HepG2 (cell line): Measurements from ENCODE around the gene ETV5. TPM values are rescaled to one million over a fixed set of nuclear protein-coding genes. Genes with fewer than 3 reads are reported as not detected.

Experiments used
- ATAC-seq: fragments of 200-7000 bp; cut with Tn5 transposase; 3 replicates; pipeline ENCODE4 v1.9.1; 2020; ENCODE audit warnings: mild to moderate bottlenecking, moderate library complexity
- BruUV-seq: library from RNA; stranded (reverse); fragments of 400-500 nt; replicated peaks from 2 replicates; lab custom pipeline; 2021; lab: Mats Ljungman, UMichigan
- CTCF ChIA-PET: fragments of 300-600 bp; formaldehyde crosslinking; extraction: SDS; loops from one replicate; lab custom pipeline; 2021; ENCODE audit warnings: low total read pairs, inconsistent platforms, low intra/inter-chr PET ratio; lab: Yijun Ruan, JAX
- POLR2A ChIA-PET: fragments of 350-600 bp; sonication (Branson Sonifier 250); formaldehyde crosslinking; loops from one replicate; lab custom pipeline; 2020; ENCODE audit warnings: antibody characterized with exemption, inconsistent platforms; lab: Yijun Ruan, JAX
- DNase-seq: peaks from one replicate; pipeline ENCODE4 v3.0.0-alpha.2; 2015; ENCODE audit warnings: low spot score
- FAIRE-seq: peaks from 3 replicates; lab custom pipeline; 2011; peaks lifted over from hg19 to GRCh38; lab: Jason Lieb, UNC
- H2AFZ ChIP-seq: one replicate; pipeline ENCODE4 v1.6.1; 2011; ENCODE audit warnings: low read length, inconsistent platforms
- H3K27ac ChIP-seq: fragments of 300-600 bp; 3 replicates; pipeline ENCODE4 v1.8.0; 2011; ENCODE audit warnings: mixed run types, mild to moderate bottlenecking, mixed read lengths, low read length, inconsistent platforms; ENCODE audit not compliant: insufficient read depth; ENCODE audit errors: extremely low read length
- H3K27me3 ChIP-seq, 2 experiments: fragments of 200-600 bp in 1 of 2; 2 replicates in 1 of 2; 3 replicates in 1 of 2; pipeline versions ENCODE4 v1.6.0 to v1.8.0; 2011; ENCODE audit warnings: low read length in 2 of 2, mild to moderate bottlenecking in 2 of 2, moderate library complexity in 2 of 2, inconsistent platforms in 1 of 2; ENCODE audit not compliant: insufficient read depth in 2 of 2, control insufficient read depth in 1 of 2
- H3K36me3 ChIP-seq, 2 experiments: fragments of 200-600 bp in 1 of 2; replicated peaks in 1 of 2; 2 replicates in 1 of 2; 3 replicates in 1 of 2; pipeline versions ENCODE4 v1.5.1 to v1.8.0; 2011; ENCODE audit warnings: low read length in 2 of 2, inconsistent platforms in 1 of 2; ENCODE audit not compliant: insufficient read depth in 2 of 2, control insufficient read depth in 1 of 2
- H3K4me1 ChIP-seq: 2 replicates; pipeline ENCODE4 v1.5.1; 2012; ENCODE audit warnings: low read length, inconsistent platforms; ENCODE audit not compliant: insufficient read depth
- H3K4me2 ChIP-seq: 2 replicates; pipeline ENCODE4 v1.6.0; 2011; ENCODE audit warnings: low read depth, low read length, inconsistent platforms
- H3K4me3 ChIP-seq, 3 experiments: fragments of 200-600 bp in 1 of 3; sonication (generic), shearing (Covaris generic) in 1 of 3; replicated peaks in 1 of 3; 2 replicates each; pipeline ENCODE4 v1.5.1; 2011 to 2016; ENCODE audit warnings: low read length in 3 of 3, inconsistent platforms in 2 of 3, low read depth in 2 of 3, mild to moderate bottlenecking in 2 of 3, control low read depth in 1 of 3, mixed read lengths in 1 of 3; ENCODE audit not compliant: insufficient read depth in 1 of 3
- H3K79me2 ChIP-seq: one replicate; pipeline ENCODE4 v1.6.1; 2011; ENCODE audit warnings: low read length, inconsistent platforms; ENCODE audit not compliant: insufficient read depth
- H3K9ac ChIP-seq: 2 replicates; pipeline ENCODE4 v1.6.0; 2011; ENCODE audit warnings: mild to moderate bottlenecking, low read depth, low read length, inconsistent platforms; ENCODE audit not compliant: insufficient read depth
- H3K9me3 ChIP-seq: 2 replicates; pipeline ENCODE4 v1.5.1; 2012; ENCODE audit warnings: mild to moderate bottlenecking, low read length
- H4K20me1 ChIP-seq: 2 replicates; pipeline ENCODE4 v1.6.0; 2011; ENCODE audit warnings: inconsistent platforms, mild to moderate bottlenecking, low read length, moderate library complexity; ENCODE audit not compliant: insufficient read depth
- ASH2L ChIP-seq: fragments of 300-600, 200-600 bp; sonication (generic); IDR thresholded peaks from 2 replicates; pipeline ENCODE4 v1.7.0; 2017; ENCODE audit warnings: low read depth, mild to moderate bottlenecking, moderate library complexity, mixed read lengths, low read length; ENCODE audit not compliant: insufficient read length
- BHLHE40 ChIP-seq: IDR thresholded peaks from 2 replicates; pipeline ENCODE4 v1.6.1; 2011; ENCODE audit warnings: low read length, improper control_type of control experiment
- CCAR2 ChIP-seq: fragments of 200-400 bp; formaldehyde crosslinking; optimal IDR thresholded peaks from 2 replicates; pipeline ENCODE3; 2018; ENCODE audit warnings: low read depth, mild to moderate bottlenecking, low read length, moderate library complexity
- MED1 ChIP-seq: sonication (generic); formaldehyde crosslinking; IDR thresholded peaks from 2 replicates; pipeline ENCODE4 v1.4.0; 2020; ENCODE audit warnings: missing genetic modification reagents
- MTF1 ChIP-seq: sonication (generic); formaldehyde crosslinking; IDR thresholded peaks from 2 replicates; pipeline ENCODE4 v1.5.0; 2020; ENCODE audit warnings: missing genetic modification reagents
- NR0B2 ChIP-seq: sonication (generic); formaldehyde crosslinking; IDR thresholded peaks from 2 replicates; pipeline ENCODE4 v1.4.0; 2020; ENCODE audit warnings: mild to moderate bottlenecking, missing genetic modification reagents
- PRPF4 ChIP-seq: fragments of 200-400 bp; formaldehyde crosslinking; IDR thresholded peaks from 2 replicates; pipeline ENCODE4 v1.6.1; 2016; ENCODE audit warnings: low read length, low read depth; ENCODE audit not compliant: poor library complexity, severe bottlenecking
- ZBTB10 ChIP-seq: sonication (generic); formaldehyde crosslinking; IDR thresholded peaks from 2 replicates; pipeline ENCODE4 v1.4.0; 2020; ENCODE audit warnings: missing genetic modification reagents, borderline replicate concordance
- ZBTB20 ChIP-seq: sonication (generic); formaldehyde crosslinking; IDR thresholded peaks from 2 replicates; pipeline ENCODE4 v1.8.1; 2023; ENCODE audit warnings: missing genetic modification reagents, low read depth, mild to moderate bottlenecking, borderline replicate concordance
- ZNF431 ChIP-seq: sonication (generic); formaldehyde crosslinking; IDR thresholded peaks from 2 replicates; pipeline ENCODE4 v1.9.0; 2022; ENCODE audit warnings: missing genetic modification reagents, low read depth, mild to moderate bottlenecking, borderline replicate concordance
- ZNF788 ChIP-seq: sonication (generic); formaldehyde crosslinking; IDR thresholded peaks from 2 replicates; pipeline ENCODE4 v1.5.0; 2020; ENCODE audit warnings: mild to moderate bottlenecking, missing genetic modification reagents, borderline replicate concordance
- WGBS: methylation state at CpG from one replicate; pipeline ENCODE4 v1.1.6; 2017; ENCODE audit warnings: low lambda C conversion rate; 5-methylcytosine and 5-hydroxymethylcytosine counted together
- in situ Hi-C: cut with HindIII; loops from 2 replicates; pipeline ENCODE4 v1.10.0; 2017; ENCODE audit warnings: low pct_unique_long_range_greater_than_20kb; ENCODE audit not compliant: extremely low pct_ligation_motif_present
- intact Hi-C: fragments of 100-400 bp; cut with micrococcal nuclease; formaldehyde crosslinking; loops from one replicate; pipeline ENCODE4 v1.10.0; 2022; ENCODE audit not compliant: unreplicated experiment
- polyA plus RNA-seq, 8 experiments: library from polyadenylated mRNA; depleted of rRNA in 3 of 8; stranded (reverse) in 7 of 8; unstranded in 1 of 8; fragments of >200 nt; fragmentation: Illumina TruSeq in 4 of 8; extraction: Trizol in 4 of 8; gene quantifications; 2 replicates each; pipeline versions ENCODE4 v1.2.1 to v1.2.3, GENCODE V29; 2011 to 2016; ENCODE audit warnings: low read depth in 4 of 8, missing spikeins in 1 of 8, mixed read lengths in 1 of 8; ENCODE audit not compliant: insufficient read depth in 1 of 8
- total RNA-seq, 5 experiments: library from RNA; depleted of rRNA; stranded (reverse); fragments of >200 nt; fragmentation: Illumina TruSeq; extraction: Trizol; gene quantifications; 2 replicates each; pipeline ENCODE4 v1.2.3, GENCODE V29; 2016; ENCODE audit warnings: low read depth in 1 of 5
- TF ChIP-seq, protein P1 (sequence below): sonication (generic); formaldehyde crosslinking; IDR thresholded peaks from 2 replicates; pipeline ENCODE4 v1.9.0; 2021; ENCODE audit warnings: missing genetic modification reagents, borderline replicate concordance
- TF ChIP-seq, protein P2 (sequence below): fragments of 450-650 bp; IDR thresholded peaks from 2 replicates; pipeline ENCODE4 v1.6.1; 2017; ENCODE audit warnings: mild to moderate bottlenecking

ETV5 gene
- total and polyA plus RNA-seq, 2 of the 13 experiments (the other 11 are each of a cell fraction or from before 2014, with no cell fraction given) = 52.9 to 57.2 TPM

GRCh38 chr3:186025161-186025560 lies 83.7 kb downstream of the ETV5 start:
- ATAC-seq (no peak), DNase-seq (no peak), FAIRE-seq (no peak)
- no peak overlapping the region for H3K4me2 ChIP-seq
- in situ Hi-C loops (no loop called here), intact Hi-C loops (no loop called here)
- POLR2A ChIA-PET = no interaction called here
- BruUV-seq = no TSS peak
- H3K79me2 ChIP-seq = no peaks in the 10 kb centered on the region
- H3K9me3 ChIP-seq = no peaks in the 10 kb centered on the region
- H3K4me1 ChIP-seq = no peaks in the 10 kb centered on the region
- H3K36me3 ChIP-seq = no peaks in the 10 kb centered on the region
- H3K27me3 ChIP-seq = peaks cover 0 to 7% of the 10 kb centered on the region in 2 experiments; a peak in 2 of 5 replicates
- CTCF ChIA-PET = no interaction called here
- H3K9ac ChIP-seq = no peak overlapping the region
- no peaks in the 10 kb centered on the region for H4K20me1 ChIP-seq
- WGBS = 24% methylated on average over 5 of the region's 5 CpGs
- H3K27ac ChIP-seq = no peak overlapping the region
- no peak overlapping the region for H2AFZ ChIP-seq
- H3K4me3 ChIP-seq = no peak overlapping the region
- no peak for TF ChIP-seq ASH2L
- no peak for TF ChIP-seq MED1 (CRISPR knock-in tag)
- no peak for TF ChIP-seq ZNF431 (CRISPR knock-in tag)
- TF ChIP-seq MTF1 (CRISPR knock-in tag) = no peak
- TF ChIP-seq, protein P1, sequence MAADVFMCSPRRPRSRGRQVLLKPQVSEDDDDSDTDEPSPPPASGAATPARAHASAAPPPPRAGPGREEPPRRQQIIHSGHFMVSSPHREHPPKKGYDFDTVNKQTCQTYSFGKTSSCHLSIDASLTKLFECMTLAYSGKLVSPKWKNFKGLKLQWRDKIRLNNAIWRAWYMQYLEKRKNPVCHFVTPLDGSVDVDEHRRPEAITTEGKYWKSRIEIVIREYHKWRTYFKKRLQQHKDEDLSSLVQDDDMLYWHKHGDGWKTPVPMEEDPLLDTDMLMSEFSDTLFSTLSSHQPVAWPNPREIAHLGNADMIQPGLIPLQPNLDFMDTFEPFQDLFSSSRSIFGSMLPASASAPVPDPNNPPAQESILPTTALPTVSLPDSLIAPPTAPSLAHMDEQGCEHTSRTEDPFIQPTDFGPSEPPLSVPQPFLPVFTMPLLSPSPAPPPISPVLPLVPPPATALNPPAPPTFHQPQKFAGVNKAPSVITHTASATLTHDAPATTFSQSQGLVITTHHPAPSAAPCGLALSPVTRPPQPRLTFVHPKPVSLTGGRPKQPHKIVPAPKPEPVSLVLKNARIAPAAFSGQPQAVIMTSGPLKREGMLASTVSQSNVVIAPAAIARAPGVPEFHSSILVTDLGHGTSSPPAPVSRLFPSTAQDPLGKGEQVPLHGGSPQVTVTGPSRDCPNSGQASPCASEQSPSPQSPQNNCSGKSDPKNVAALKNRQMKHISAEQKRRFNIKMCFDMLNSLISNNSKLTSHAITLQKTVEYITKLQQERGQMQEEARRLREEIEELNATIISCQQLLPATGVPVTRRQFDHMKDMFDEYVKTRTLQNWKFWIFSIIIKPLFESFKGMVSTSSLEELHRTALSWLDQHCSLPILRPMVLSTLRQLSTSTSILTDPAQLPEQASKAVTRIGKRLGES (CRISPR knock-in tag) = no peak
- TF ChIP-seq CCAR2 = no peak
- no peak for TF ChIP-seq ZNF788 (CRISPR knock-in tag)
- no peak for TF ChIP-seq ZBTB20 (CRISPR knock-in tag)
- TF ChIP-seq, protein P2, sequence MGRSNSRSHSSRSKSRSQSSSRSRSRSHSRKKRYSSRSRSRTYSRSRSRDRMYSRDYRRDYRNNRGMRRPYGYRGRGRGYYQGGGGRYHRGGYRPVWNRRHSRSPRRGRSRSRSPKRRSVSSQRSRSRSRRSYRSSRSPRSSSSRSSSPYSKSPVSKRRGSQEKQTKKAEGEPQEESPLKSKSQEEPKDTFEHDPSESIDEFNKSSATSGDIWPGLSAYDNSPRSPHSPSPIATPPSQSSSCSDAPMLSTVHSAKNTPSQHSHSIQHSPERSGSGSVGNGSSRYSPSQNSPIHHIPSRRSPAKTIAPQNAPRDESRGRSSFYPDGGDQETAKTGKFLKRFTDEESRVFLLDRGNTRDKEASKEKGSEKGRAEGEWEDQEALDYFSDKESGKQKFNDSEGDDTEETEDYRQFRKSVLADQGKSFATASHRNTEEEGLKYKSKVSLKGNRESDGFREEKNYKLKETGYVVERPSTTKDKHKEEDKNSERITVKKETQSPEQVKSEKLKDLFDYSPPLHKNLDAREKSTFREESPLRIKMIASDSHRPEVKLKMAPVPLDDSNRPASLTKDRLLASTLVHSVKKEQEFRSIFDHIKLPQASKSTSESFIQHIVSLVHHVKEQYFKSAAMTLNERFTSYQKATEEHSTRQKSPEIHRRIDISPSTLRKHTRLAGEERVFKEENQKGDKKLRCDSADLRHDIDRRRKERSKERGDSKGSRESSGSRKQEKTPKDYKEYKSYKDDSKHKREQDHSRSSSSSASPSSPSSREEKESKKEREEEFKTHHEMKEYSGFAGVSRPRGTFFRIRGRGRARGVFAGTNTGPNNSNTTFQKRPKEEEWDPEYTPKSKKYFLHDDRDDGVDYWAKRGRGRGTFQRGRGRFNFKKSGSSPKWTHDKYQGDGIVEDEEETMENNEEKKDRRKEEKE = no peak
- no peak for TF ChIP-seq PRPF4
- no peak for TF ChIP-seq NR0B2 (CRISPR knock-in tag)
- TF ChIP-seq ZBTB10 (CRISPR knock-in tag) = no peak
- no peak for TF ChIP-seq BHLHE40
